Adrenal gland (tissue), 12 donors: ENCODE data around the gene SOX13. TPM values are rescaled to one million over a fixed set of nuclear protein-coding genes. Genes with fewer than 3 reads are reported as not detected.

Source experiments
- DNase-seq, 7 donors: peaks; one replicate each; pipeline ENCODE4 v3.0.0-alpha.2; 2019 to 2020
- H3K27ac ChIP-seq, 5 donors: fragments of 200-600 bp; sonication (generic) in 4 of 5; 1 replicate in 3 of 5; 2 replicates in 2 of 5; pipeline versions ENCODE4 v1.5.1 to v1.8.0; 2016 to 2020; ENCODE audit warnings: mild to moderate bottlenecking in 1 of 5
- H3K27me3 ChIP-seq: fragments of 200-600 bp; 2 replicates; pipeline ENCODE4 v1.8.0; 2021
- H3K36me3 ChIP-seq, 2 donors: fragments of 200-600 bp; replicated peaks in 1 of 2; 1 replicate in 1 of 2; 2 replicates in 1 of 2; pipeline versions ENCODE4 v1.5.1 to v1.8.0; 2018 to 2022
- H3K4me1 ChIP-seq, 2 donors: fragments of 200-600 bp; replicated peaks in 1 of 2; 1 replicate in 1 of 2; 2 replicates in 1 of 2; pipeline versions ENCODE4 v1.5.1 to v1.8.0; 2018 to 2021
- H3K4me3 ChIP-seq, 4 donors: fragments of 200-600 bp; sonication (generic) in 3 of 4; one replicate each; pipeline ENCODE4 v1.5.1; 2016 to 2018
- H3K9me3 ChIP-seq, 3 donors: fragments of 200-600 bp; sonication (generic) in 1 of 3; replicated peaks in 1 of 3; 1 replicate in 2 of 3; 2 replicates in 1 of 3; pipeline versions ENCODE4 v1.5.1 to v1.8.0; 2016 to 2021
- CTCF ChIP-seq, 6 experiments: fragments of 450-650 bp in 4 of 6; fragments of 200-600 bp in 2 of 6; sonication (generic) in 1 of 6; IDR thresholded peaks; 1 replicate in 5 of 6; 2 replicates in 1 of 6; pipeline versions ENCODE4 v1.5.1 to v1.8.0; 2016 to 2021; ENCODE audit warnings: antibody characterized with exemption in 6 of 6, mild to moderate bottlenecking in 2 of 6, moderate library complexity in 1 of 6
- POLR2A ChIP-seq, 2 donors: fragments of 450-650 bp; IDR thresholded peaks; one replicate each; pipeline ENCODE4 v1.6.1; 2017; ENCODE audit warnings: antibody characterized with exemption in 2 of 2, mild to moderate bottlenecking in 2 of 2, moderate library complexity in 1 of 2
- WGBS, 4 donors: extraction: QIAGEN DNeasy Blood & Tissue Kit in 2 of 4; methylation state at CpG; one replicate each; pipeline versions ENCODE4 v1.1.5 to v1.1.7; 2013 to 2017; 5-methylcytosine and 5-hydroxymethylcytosine counted together
- intact Hi-C, 2 donors: fragments of 100-400 bp; cut with DNase I; formaldehyde crosslinking; loops; one replicate each; pipeline versions ENCODE4 v1.14.1 to v1.15.0; 2022 to 2023
- polyA plus RNA-seq, 3 donors: library from polyadenylated mRNA; stranded (reverse); fragments of 200-250 nt in 2 of 3; fragments of 350-450 nt in 1 of 3; fragmentation: Illumina TruSeq in 1 of 3; extraction: RNeasy Lipid Tissue Mini Kit (QIAGEN cat#74804) in 1 of 3; gene quantifications; one replicate each; pipeline ENCODE4 v1.2.3, GENCODE V29; 2013 to 2014
- total RNA-seq, 9 donors: library from RNA; depleted of rRNA in 4 of 9; stranded (reverse); fragments of >200 nt in 4 of 9; fragments of 120-200 nt in 1 of 9; fragmentation: NEBNext Ultra II Directional in 1 of 9; extraction: Animal tissue kit (Norgen Biotek cat#: 25700) in 1 of 9; gene quantifications; one replicate each; pipeline versions ENCODE4 v1.1.0 to v1.2.4, GENCODE V29; 2013 to 2023
- donor health status: healthy with polysubstance abuse.
- donor health status: Bipolar disorder and iron deficiency.
- donor health status: DM: yes; HTN: yes; CAD: no.
- donor health status: DM: no; HTN: no; CAD: no.
- donor health status: DM: no; HTN: no; CAD: no.
- donor health status: DM: yes; HTN: yes; CAD: no.

SOX13 gene
- total and polyA plus RNA-seq, 12 donors: 4.2 to 44.5 (median 25.6) TPM

DNA sequence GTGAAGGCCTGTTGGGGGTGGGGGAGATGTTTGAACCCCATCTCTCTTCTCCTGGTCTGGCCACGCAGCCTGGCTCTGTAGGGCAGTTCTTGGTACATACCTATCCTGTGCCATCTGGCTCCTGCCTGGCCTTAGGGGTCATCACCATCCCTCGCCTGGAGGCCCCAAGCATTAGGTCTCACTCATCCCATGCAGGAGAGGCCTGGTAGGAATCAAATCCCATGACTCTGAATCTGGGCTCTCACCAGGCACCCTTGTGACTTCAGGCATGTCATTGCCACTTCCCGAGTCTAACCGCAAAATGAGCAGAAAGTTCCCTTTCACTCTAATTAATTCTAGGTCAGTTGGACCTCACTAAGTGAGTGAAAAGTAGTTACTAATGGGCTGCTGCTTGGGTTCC lies 41.7 kb downstream of the SOX13 start:
- no peak for DNase-seq
- H3K27me3 ChIP-seq: no peaks in the 10 kb centered on the region
- no peaks in the 10 kb centered on the region for H3K9me3 ChIP-seq
- WGBS, 4 donors: 85 to 96% (median 93%) methylated on average over 3 to 4 of the region's 4 CpGs
- H3K36me3 ChIP-seq: peaks cover 0 to 23% of the 10 kb centered on the region in 2 donors
- no peak for TF ChIP-seq POLR2A (IDR thresholded peaks at IDR 0.05)
- TF ChIP-seq CTCF (IDR thresholded peaks at IDR 0.05): no peak
- peak overlapping the region in 1 of 5 donors; percentile 31 for H3K27ac ChIP-seq
- intact Hi-C loops: no loop called here
- H3K4me1 ChIP-seq: peaks cover 13 to 19% of the 10 kb centered on the region in 2 donors
- H3K4me3 ChIP-seq: no peak overlapping the region

GRCh38 chr1:204115116-204115515 lies 42.2 kb downstream of the SOX13 start:
- intact Hi-C loops: no loop called here
- Histone ChIP-seq H3K4me3 (no peak overlapping the region), H3K4me1 (peaks cover 13 to 19% of the 10 kb centered on the region in 2 donors), H3K27ac (no peak overlapping the region), H3K36me3 (peaks cover 0 to 23% of the 10 kb centered on the region in 2 donors), H3K27me3 (no peaks in the 10 kb centered on the region), H3K9me3 (no peaks in the 10 kb centered on the region)
- WGBS, 4 donors: 78 to 84% (median 83%) methylated on average over 4 of the region's 4 CpGs
- DNase-seq: no peak
- TF ChIP-seq POLR2A (IDR thresholded peaks at IDR 0.05) (no peak), CTCF (IDR thresholded peaks at IDR 0.05) (no peak)

GRCh38 chr1:204116539-204116938 lies 43.6 kb downstream of the SOX13 start:
- no peak overlapping the region for H3K4me3 ChIP-seq
- intact Hi-C loops: no loop called here
- no peak overlapping the region for H3K27ac ChIP-seq
- TF ChIP-seq CTCF (IDR thresholded peaks at IDR 0.05): no peak
- TF ChIP-seq POLR2A (IDR thresholded peaks at IDR 0.05): no peak
- no peak for DNase-seq
- WGBS, 4 donors: 88 to 100% (median 92%) methylated on average over 2 to 4 of the region's 4 CpGs
- peaks cover 0 to 23% of the 10 kb centered on the region in 2 donors for H3K36me3 ChIP-seq
- H3K9me3 ChIP-seq: no peaks in the 10 kb centered on the region
- H3K4me1 ChIP-seq: peaks cover 13 to 19% of the 10 kb centered on the region in 2 donors
- H3K27me3 ChIP-seq: no peaks in the 10 kb centered on the region

DNA sequence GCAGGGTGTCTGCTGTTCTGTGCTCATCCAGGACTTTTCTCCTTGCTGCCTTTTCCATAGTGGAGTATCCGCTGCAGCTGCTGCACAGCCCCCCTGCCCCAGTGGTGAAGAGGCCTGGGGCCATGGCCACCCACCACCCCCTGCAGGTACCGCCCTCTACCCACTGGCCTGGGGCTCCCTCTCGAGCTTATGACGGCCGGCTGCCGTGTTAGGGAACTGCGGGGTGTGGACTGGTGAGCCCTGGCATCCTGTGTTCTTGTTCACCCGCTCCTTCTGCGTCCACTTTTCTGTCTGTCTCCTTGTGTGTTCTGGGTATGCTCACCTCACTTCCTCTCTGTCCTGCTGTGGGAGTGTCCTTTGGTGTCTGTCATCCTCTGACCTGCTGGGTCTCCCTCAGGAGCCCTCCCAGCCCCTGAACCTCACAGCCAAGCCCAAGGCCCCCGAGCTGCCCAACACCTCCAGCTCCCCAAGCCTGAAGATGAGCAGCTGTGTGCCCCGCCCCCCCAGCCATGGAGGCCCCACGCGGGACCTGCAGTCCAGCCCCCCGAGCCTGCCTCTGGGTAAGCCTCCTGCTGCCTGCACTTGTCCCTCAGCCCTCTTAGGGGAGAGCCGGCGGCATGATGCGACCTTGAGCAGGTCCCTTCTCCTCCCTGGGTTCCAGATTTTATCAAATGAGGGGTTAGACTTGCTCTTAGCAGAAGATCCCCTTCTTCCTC lies 49.1 kb downstream of the SOX13 start:
- Histone ChIP-seq H3K27me3 (no peaks in the 10 kb centered on the region), H3K4me3 (no peak overlapping the region)
- 88 to 96% (median 89%) methylated on average over 9 to 17 of the region's 17 CpGs for WGBS, 4 donors

More for the DNA sequence above, 49.1 kb downstream of the SOX13 start:
- TF ChIP-seq POLR2A (IDR thresholded peaks at IDR 0.05) (no peak), CTCF (IDR thresholded peaks at IDR 0.05) (no peak)
- no peaks in the 10 kb centered on the region for H3K9me3 ChIP-seq
- peaks cover 0 to 68% of the 10 kb centered on the region in 2 donors for H3K36me3 ChIP-seq
- DNase-seq: no peak
- H3K27ac ChIP-seq: peak overlapping the region in 1 of 5 donors; percentile 5
- intact Hi-C loops: no loop called here
- H3K4me1 ChIP-seq: peaks cover 2 to 9% of the 10 kb centered on the region in 2 donors
